22Rv1 (cell line): ENCODE data around the gene LSAMP.

Experiments
- H3K27ac ChIP-seq: fragments of 450-650 bp; 2 replicates; pipeline ENCODE4 v1.5.1; 2017
- CTCF ChIP-seq: fragments of 450-650 bp; IDR thresholded peaks from 2 replicates; pipeline ENCODE4 v1.5.1; 2017; ENCODE audit warnings: mild to moderate bottlenecking
- ZFX ChIP-seq: fragments of 450-650 bp; IDR thresholded peaks from 2 replicates; pipeline ENCODE4 v1.6.1; 2017; ENCODE audit warnings: antibody characterized with exemption, borderline replicate concordance

The LSAMP gene

GRCh38 chr3:116318370-116318769 is 126.9 kb downstream of the LSAMP start:
- no peak overlapping the region for H3K27ac ChIP-seq
- TF ChIP-seq ZFX, result no peak
- no peak for TF ChIP-seq CTCF

GRCh38 chr3:116316771-116317170 is 128.5 kb downstream of the LSAMP start:
- TF ChIP-seq ZFX (no peak), CTCF (no peak)

GRCh38 chr3:116314476-116314875 is 130.8 kb downstream of the LSAMP start:
- no peak overlapping the region for H3K27ac ChIP-seq
- no peak for TF ChIP-seq ZFX
- TF ChIP-seq CTCF, result no peak

More at GRCh38 chr3:116316771-116317170, 128.5 kb downstream of the LSAMP start:
- H3K27ac ChIP-seq, result no peak overlapping the region

- H3K27ac ChIP-seq, result no peak overlapping the region
- TF ChIP-seq CTCF (no peak), ZFX (no peak)
Measured at GRCh38 chr3:116306720-116307119, 138.6 kb downstream of the LSAMP start.

GRCh38 chr3:116306149-116306548 is 139.1 kb downstream of the LSAMP start:
- H3K27ac ChIP-seq, result no peak overlapping the region
- TF ChIP-seq CTCF (no peak), ZFX (no peak)

GRCh38 chr3:116302087-116302747 is 143.1 kb downstream of the LSAMP start:
- no peak overlapping the region for H3K27ac ChIP-seq
- TF ChIP-seq CTCF, result no peak
- no peak for TF ChIP-seq ZFX

GRCh38 chr3:116301422-116301821 is 143.9 kb downstream of the LSAMP start:
- TF ChIP-seq ZFX (no peak), CTCF (no peak)
- H3K27ac ChIP-seq, result no peak overlapping the region
